Measurements from ENCODE around the gene PLAU. TPM values are rescaled to one million over a fixed set of nuclear protein-coding genes. Genes with fewer than 3 reads are reported as not detected.

Gene PLAU
- total and polyA plus RNA-seq, 2 donors (not counting 3 experiments of a cell fraction or from before 2014, with no cell fraction given), result 23.6 to 34.9 TPM

- Histone ChIP-seq H3K4me2 (ENCODE audit: insufficient read depth, low read length) (no peak overlapping the region), H3K27ac (ENCODE audit: insufficient read depth, low read depth, low read length) (no peak overlapping the region), H2AFZ (ENCODE audit: low read depth, low read length) (no peak overlapping the region), H3K79me2 (ENCODE audit: control insufficient read depth, insufficient read depth, low read length) (no peaks in the 10 kb centered on the region), H3K9ac (replicated peaks; ENCODE audit: extremely low read depth, insufficient read depth, low read length) (no peak overlapping the region), H3K9me3 (replicated peaks; ENCODE audit: control insufficient read depth, insufficient read depth, low read length) (no peaks in the 10 kb centered on the region), H4K20me1 (replicated peaks; ENCODE audit: control insufficient read depth, extremely low read depth, insufficient read depth, low read length) (no peaks in the 10 kb centered on the region), H3K4me3 (replicated peaks in 1 of 3; ENCODE audit: insufficient read depth in 1 of 3, low read depth in 1 of 3, low read length in 3 of 3) (no peak overlapping the region), H3K4me1 (ENCODE audit: control insufficient read depth, extremely low read depth, insufficient read depth, low read length) (peaks cover 8% of the 10 kb centered on the region), H3K36me3 (ENCODE audit: control insufficient read depth in 2 of 2, extremely low read depth in 1 of 2, insufficient read depth in 2 of 2, low read length in 2 of 2) (no peaks in the 10 kb centered on the region), H3K27me3 (ENCODE audit: control insufficient read depth in 2 of 2, insufficient read depth in 2 of 2, low read length in 2 of 2) (no peaks in the 10 kb centered on the region), H3K9me1 (replicated peaks; ENCODE audit: control insufficient read depth, extremely low read depth, insufficient read depth, low read length) (no peaks in the 10 kb centered on the region)
- intact Hi-C loops (cut with micrococcal nuclease) (no loop called here), dilution Hi-C loops (cut with MboI; ENCODE audit: extremely low pct_ligation_motif_present, low sequenced_read_pairs) (no loop called here)
- DNase-seq (ENCODE audit: low read depth, low spot score), result no peak
- CTCF ChIA-PET, result interaction anchor here (1.5 to 11.3 kb wide), 6 partner anchors 9 to 137 kb away, joined by 3 to 439 read pairs (median 8); no protein-coding TSS in a partner anchor
- TF ChIP-seq EZH2 (IDR thresholded peaks at IDR 0.05; ENCODE audit: borderline replicate concordance, low read depth, low read length, severe bottlenecking) (no peak), JUN (IDR thresholded peaks at IDR 0.05; ENCODE audit: borderline replicate concordance, insufficient read depth, insufficient read length, low read depth) (no peak), FOS (IDR thresholded peaks at IDR 0.05; ENCODE audit: borderline replicate concordance, insufficient read depth, low read length) (no peak), MAX (IDR thresholded peaks at IDR 0.05; ENCODE audit: insufficient read depth, insufficient read length) (no peak), GATA2 (IDR thresholded peaks at IDR 0.05; ENCODE audit: insufficient read depth, insufficient read length, low read depth, low read length) (no peak), MYC (IDR thresholded peaks at IDR 0.05; ENCODE audit: low read depth, low read length) (no peak), POLR2AphosphoS5 (IDR thresholded peaks at IDR 0.05; ENCODE audit: insufficient read depth, low read depth, low read length) (no peak), CTCF (IDR thresholded peaks at IDR 0.05; ENCODE audit: extremely low read depth in 1 of 2, insufficient read depth in 1 of 2, low read depth in 1 of 2, low read length in 2 of 2) (no peak), POLR2A (IDR thresholded peaks at IDR 0.05; ENCODE audit: low read depth, low read length) (no peak)
- BruUV-seq (replicated peaks), result no TSS peak
- FAIRE-seq, result no peak
- POLR2A ChIA-PET, result no interaction called here
These were observed 33.6 kb downstream of the PLAU start for GRCh38 chr10:73944356-73945100.
